ENCODE results near the gene GSTM5.
"Not testable (repeated sequence)": the region's sequence is repeated elsewhere in the genome, so short reads cannot be mapped to it uniquely, and the experiment has no call there.

The GSTM5 gene

GRCh38 chr1:109704173-109704572 is 7.9 kb upstream of the GSTM5 start:
- no peak overlapping the region for H3K4me3 ChIP-seq (replicated peaks; ENCODE audit: insufficient read depth, low read length)
- no peak for TF ChIP-seq SPI1 (IDR thresholded peaks at IDR 0.05; ENCODE audit: borderline replicate concordance, low read depth)
- TF ChIP-seq GABPA (IDR thresholded peaks at IDR 0.05; ENCODE audit: low read depth): no peak
- no peak for TF ChIP-seq REST (IDR thresholded peaks at IDR 0.05; ENCODE audit: insufficient replicate concordance, low read depth)
- no peak for TF ChIP-seq CTCF (IDR thresholded peaks at IDR 0.05; ENCODE audit: insufficient read depth, low read length)
- TF ChIP-seq POLR2AphosphoS5 (IDR thresholded peaks at IDR 0.05; ENCODE audit: low read depth): no peak
- H3K27ac ChIP-seq (replicated peaks): no peak overlapping the region
- no peak for DNase-seq (ENCODE audit: low read depth in 1 of 2, low spot score in 1 of 2)
- H3K27me3 ChIP-seq (ENCODE audit: insufficient read depth, poor library complexity, severe bottlenecking): no peaks in the 10 kb centered on the region

- H3K27me3 ChIP-seq (ENCODE audit: insufficient read depth, poor library complexity, severe bottlenecking): no peaks in the 10 kb centered on the region
- H3K4me3 ChIP-seq (replicated peaks; ENCODE audit: insufficient read depth, low read length): no peak overlapping the region
- TF ChIP-seq CTCF (IDR thresholded peaks at IDR 0.05; ENCODE audit: insufficient read depth, low read length): no peak
- no peak for TF ChIP-seq POLR2AphosphoS5 (IDR thresholded peaks at IDR 0.05; ENCODE audit: low read depth)
- no peak overlapping the region for H3K27ac ChIP-seq (replicated peaks)
- no peak for DNase-seq (ENCODE audit: low read depth in 1 of 2, low spot score in 1 of 2)
Measured at GRCh38 chr1:109705411-109705810, 6.6 kb upstream of the GSTM5 start.

- not testable (repeated sequence) for H3K27me3 ChIP-seq (ENCODE audit: insufficient read depth, poor library complexity, severe bottlenecking); DNase-seq (ENCODE audit: low read depth in 1 of 2, low spot score in 1 of 2); H3K27ac ChIP-seq (replicated peaks); H3K4me3 ChIP-seq (replicated peaks; ENCODE audit: insufficient read depth, low read length)
Measured at GRCh38 chr1:109708949-109709348, 3.1 kb upstream of the GSTM5 start.

- not testable (repeated sequence) for H3K27ac ChIP-seq (replicated peaks); DNase-seq (ENCODE audit: low read depth in 1 of 2, low spot score in 1 of 2); H3K27me3 ChIP-seq (ENCODE audit: insufficient read depth, poor library complexity, severe bottlenecking); H3K4me3 ChIP-seq (replicated peaks; ENCODE audit: insufficient read depth, low read length)
Measured at GRCh38 chr1:109709822-109710221, 2.2 kb upstream of the GSTM5 start.

- no peaks in the 10 kb centered on the region for H3K27me3 ChIP-seq (ENCODE audit: insufficient read depth, poor library complexity, severe bottlenecking)
- H3K27ac ChIP-seq (replicated peaks): no peak overlapping the region
- H3K4me3 ChIP-seq (replicated peaks; ENCODE audit: insufficient read depth, low read length): no peak overlapping the region
- TF ChIP-seq SPI1 (IDR thresholded peaks at IDR 0.05; ENCODE audit: borderline replicate concordance, low read depth) (no peak), REST (IDR thresholded peaks at IDR 0.05; ENCODE audit: insufficient replicate concordance, low read depth) (no peak), POLR2AphosphoS5 (IDR thresholded peaks at IDR 0.05; ENCODE audit: low read depth) (no peak), CTCF (IDR thresholded peaks at IDR 0.05; ENCODE audit: insufficient read depth, low read length) (no peak), GABPA (IDR thresholded peaks at IDR 0.05; ENCODE audit: low read depth) (no peak)
- no peak for DNase-seq (ENCODE audit: low read depth in 1 of 2, low spot score in 1 of 2)
Measured at GRCh38 chr1:109712321-109712864, 342 bp downstream of the GSTM5 start.
